ENCODE data around the gene MIEN1.
"Not testable (repeated sequence)": the region's sequence is repeated elsewhere in the genome, so short reads cannot be mapped to it uniquely, and the experiment has no call there.

Gene MIEN1

DNA sequence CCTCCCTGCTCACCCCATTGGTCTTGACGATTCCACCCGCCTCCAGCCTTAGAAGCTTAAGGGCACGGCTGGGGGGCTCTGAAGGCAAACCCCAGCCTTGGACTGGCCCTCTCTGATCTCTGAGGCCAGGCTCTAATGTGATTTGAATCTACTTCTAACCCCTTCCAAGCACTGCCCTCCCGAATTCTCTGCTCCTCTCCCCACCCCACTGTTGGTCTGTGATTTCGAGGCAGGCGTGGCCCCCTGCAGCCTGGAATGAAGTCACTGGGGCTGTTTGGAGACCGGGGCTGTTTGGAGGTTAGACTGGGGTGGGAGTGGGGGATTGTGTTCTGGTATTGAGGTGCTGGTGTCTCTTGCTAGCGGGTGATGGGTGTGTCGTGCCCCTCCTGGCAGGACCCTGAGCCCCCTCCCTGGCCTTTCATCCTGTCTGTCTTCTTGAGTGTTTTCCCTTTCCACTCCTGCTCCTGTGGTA lies 9.6 kb upstream of the MIEN1 start:
- DNase-seq (ENCODE audit: low read depth), result no peak

- DNase-seq (ENCODE audit: low read depth), result no peak
Measured at GRCh38 chr17:39738983-39739884, 8.9 kb upstream of the MIEN1 start.

- DNase-seq (ENCODE audit: low read depth), result no peak
Measured at GRCh38 chr17:39738568-39738901, 8.2 kb upstream of the MIEN1 start.

DNA sequence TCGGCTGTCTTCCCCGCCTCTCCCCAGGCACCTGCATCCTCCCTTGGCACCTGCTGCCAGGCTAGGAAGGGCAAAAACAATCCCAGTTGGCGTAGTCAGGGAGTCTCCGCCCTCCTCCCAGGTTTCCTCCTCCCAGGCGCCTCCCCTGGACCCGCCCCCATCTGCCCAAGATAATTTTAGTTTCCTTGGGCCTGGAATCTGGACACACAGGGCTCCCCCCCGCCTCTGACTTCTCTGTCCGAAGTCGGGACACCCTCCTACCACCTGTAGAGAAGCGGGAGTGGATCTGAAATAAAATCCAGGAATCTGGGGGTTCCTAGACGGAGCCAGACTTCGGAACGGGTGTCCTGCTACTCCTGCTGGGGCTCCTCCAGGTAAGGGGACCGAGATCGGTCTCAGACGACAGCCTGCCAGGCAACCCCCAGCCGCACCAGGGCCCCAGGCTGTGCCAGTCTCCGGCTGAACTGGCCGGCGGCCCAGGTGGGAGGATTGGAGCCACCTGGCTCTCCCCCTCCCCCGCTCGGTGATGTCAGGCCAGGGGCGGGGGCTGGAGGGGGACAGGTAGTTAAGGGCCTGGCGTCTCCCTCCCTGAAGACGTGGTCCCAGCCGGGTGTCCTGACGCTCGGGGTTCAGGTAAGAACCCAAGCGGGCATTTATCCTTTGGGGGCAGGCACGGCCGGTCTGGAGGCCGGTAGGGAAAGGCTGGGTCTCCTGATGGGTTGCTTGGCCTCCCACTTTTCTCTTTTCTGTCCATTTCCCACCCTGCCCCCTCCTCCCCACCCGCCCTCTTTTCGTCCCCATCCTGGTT lies 7.6 kb upstream of the MIEN1 start, which contains the start of gene GRB7:
Gene GRB7 (plus strand): TSS at position 179 of the 808 bp plus-strand sequence. CDS start 4,364 bp downstream, outside the sequence.
- no peak for DNase-seq (ENCODE audit: low read depth)

- no peak for DNase-seq (ENCODE audit: low read depth)
Measured at GRCh38 chr17:39737206-39737759, 7.0 kb upstream of the MIEN1 start.

- DNase-seq (ENCODE audit: low read depth), result no peak
Measured at GRCh38 chr17:39736319-39737165, 6.2 kb upstream of the MIEN1 start.

GRCh38 chr17:39735882-39736281 lies 5.5 kb upstream of the MIEN1 start:
- DNase-seq (ENCODE audit: low read depth), result no peak

DNA sequence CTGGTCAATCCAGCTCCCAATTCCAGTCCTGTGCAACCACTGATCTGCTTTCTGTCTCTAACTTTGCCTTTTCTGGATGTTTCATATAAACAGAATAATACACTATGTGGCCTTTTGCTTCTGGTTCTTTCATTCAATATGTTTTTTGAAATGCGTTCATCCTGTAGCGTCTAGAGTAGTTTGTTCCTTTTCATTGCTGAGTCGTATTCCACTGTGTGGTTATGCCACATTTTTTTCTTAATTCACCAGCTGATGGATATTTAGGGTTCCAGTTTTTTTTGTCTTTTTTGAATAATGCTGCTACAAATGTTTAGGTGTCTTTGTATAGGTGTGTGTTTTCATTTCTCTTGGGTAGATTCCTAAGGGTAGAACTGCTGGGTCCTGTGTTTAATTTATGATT lies 2.3 kb upstream of the MIEN1 start:
- no peak for DNase-seq (ENCODE audit: low read depth)

DNA sequence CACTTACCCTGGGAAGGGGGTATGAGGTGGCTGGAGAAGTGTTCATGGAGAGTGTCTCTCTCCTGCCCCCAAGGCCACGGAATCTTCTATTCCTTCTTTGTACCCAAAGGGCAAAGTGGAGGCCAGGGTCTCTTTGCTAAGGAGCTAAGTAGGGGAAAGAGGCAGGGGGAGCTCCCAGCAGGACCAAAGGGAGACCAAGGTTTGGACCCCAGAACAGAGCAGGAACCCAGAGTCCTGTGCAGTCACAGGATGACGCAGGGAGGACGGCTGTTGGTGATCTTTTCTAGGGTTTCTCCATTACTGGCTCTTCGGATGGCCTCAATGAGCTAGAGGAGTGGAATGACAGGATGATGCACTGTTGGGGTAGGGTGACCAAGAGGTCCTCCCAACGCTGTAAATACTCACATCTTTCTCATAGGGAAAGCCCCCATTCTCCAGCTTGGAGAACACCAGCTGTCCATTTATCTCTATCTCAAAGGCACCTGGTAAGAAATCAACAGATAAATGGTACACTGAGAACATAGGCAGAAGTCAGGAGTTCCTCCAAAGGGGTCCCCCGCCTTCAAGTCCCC lies 966 bp downstream of the MIEN1 start:
- DNase-seq (ENCODE audit: low read depth), result no peak

GRCh38 chr17:39727556-39727955 lies 2.8 kb downstream of the MIEN1 start:
- DNase-seq (ENCODE audit: low read depth), result no peak

GRCh38 chr17:39726617-39727016 lies 3.7 kb downstream of the MIEN1 start:
- DNase-seq (ENCODE audit: low read depth), result no peak

GRCh38 chr17:39725923-39726322 lies 4.4 kb downstream of the MIEN1 start:
- DNase-seq (ENCODE audit: low read depth), result not testable (repeated sequence)

DNA sequence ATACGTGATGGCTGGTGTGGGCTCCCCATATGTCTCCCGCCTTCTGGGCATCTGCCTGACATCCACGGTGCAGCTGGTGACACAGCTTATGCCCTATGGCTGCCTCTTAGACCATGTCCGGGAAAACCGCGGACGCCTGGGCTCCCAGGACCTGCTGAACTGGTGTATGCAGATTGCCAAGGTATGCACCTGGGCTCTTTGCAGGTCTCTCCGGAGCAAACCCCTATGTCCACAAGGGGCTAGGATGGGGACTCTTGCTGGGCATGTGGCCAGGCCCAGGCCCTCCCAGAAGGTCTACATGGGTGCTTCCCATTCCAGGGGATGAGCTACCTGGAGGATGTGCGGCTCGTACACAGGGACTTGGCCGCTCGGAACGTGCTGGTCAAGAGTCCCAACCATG lies 5.6 kb downstream of the MIEN1 start:
- DNase-seq (ENCODE audit: low read depth), result no peak

DNA sequence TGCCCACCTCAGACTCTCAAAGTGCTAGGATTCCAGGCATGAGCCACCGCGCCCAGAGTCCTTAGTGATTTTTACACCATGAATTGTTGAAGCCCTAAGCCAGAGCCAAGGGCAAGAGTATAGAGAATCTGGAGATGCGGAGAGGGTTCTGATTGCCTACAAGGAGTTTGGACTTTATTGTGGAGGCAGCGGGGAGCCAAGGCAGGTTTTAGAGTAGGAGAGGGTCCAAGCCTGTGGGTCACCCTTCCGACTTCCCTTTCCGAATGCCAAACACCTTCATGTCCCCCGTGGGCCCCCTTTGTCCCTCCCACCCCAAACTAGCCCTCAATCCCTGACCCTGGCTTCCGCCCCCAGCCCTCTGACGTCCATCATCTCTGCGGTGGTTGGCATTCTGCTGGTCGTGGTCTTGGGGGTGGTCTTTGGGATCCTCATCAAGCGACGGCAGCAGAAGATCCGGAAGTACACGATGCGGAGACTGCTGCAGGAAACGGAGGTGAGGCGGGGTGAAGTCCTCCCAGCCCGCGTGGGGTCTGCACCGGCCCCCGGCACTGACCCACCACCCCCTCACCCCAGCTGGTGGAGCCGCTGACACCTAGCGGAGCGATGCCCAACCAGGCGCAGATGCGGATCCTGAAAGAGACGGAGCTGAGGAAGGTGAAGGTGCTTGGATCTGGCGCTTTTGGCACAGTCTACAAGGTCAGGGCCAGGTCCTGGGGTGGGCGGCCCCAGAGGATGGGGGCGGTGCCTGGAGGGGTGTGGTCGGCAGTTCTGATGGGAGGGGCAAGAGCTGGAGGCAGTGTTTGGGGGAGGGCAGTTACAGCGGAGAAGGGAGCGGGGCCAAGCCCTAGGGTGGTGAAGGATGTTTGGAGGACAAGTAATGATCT lies 7.1 kb downstream of the MIEN1 start:
- no peak for DNase-seq (ENCODE audit: low read depth)

DNA sequence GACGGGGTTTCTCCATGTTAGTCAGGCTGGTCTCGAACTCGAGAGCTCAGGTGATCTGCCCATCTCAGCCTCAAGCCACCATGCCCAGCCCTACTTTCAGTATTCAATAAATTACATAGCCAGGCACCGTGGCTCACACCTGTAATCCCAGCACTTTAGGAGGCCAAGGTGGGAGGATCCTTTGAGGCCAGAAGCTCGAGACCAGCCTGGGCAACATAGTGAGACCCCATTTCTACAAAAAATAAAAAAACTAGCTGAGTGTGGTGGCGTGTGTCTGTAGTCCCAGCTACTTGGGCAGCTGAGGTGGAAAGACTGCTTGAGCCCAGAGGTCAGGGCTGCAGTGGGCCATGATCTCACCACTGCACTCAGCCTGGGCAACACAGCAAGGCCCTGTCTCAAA lies 8.2 kb downstream of the MIEN1 start:
- no peak for DNase-seq (ENCODE audit: low read depth)

DNA sequence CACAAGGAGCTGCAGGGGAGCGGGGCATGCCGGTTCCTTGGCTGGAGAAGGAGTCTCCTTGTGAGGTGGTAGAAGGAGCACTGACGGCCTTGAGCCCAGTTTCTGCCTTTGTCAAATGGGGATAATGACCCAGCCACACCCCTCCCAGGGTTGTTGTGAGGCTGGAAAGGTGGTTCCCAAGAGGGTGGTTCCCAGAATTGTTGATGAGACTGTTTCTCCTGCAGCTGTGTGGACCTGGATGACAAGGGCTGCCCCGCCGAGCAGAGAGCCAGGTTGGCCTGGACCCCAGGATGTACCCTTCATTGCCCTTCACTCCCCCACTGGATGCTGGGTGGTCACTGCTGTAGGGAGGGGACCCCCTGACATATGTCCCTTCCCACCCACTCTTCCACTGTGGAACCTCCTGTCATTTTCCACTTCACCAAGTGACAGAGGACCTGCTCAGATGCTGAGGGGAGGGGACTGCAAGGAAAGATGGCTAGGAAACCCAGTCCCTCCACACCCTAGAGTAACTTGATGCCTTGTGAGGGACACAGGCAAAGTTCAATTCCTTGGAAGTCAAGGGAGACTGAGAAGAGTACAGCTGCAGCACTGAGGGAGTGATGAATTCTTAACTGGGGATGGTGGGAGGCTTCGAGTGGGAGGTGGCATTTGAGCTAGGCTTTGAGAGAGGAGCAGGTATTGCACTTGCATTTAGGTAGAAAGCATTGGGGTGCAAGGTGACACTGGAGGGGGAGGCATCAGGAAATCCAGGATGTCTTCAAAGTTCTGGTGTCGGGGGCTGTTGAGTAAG lies 10.6 kb downstream of the MIEN1 start:
- DNase-seq (ENCODE audit: low read depth), result no peak

DNA sequence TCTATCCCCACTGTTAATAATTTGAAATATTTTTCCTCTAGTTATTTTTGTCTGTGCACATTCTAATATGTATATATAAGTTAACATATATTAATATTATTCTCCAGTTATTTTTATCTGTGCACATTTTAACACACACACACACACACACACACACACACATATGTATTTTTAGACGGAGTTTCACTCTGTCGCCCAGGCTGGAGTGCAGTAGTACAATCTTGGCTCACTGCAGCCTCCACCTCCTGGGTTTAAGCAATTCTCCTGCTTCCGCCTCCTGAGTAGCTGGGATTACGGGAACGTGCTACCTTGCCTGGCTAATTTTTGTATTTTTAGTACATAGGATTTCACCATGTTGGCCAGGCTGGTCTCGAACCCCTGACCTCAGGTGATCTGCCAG lies 12.7 kb downstream of the MIEN1 start:
- no peak for DNase-seq (ENCODE audit: low read depth)

DNA sequence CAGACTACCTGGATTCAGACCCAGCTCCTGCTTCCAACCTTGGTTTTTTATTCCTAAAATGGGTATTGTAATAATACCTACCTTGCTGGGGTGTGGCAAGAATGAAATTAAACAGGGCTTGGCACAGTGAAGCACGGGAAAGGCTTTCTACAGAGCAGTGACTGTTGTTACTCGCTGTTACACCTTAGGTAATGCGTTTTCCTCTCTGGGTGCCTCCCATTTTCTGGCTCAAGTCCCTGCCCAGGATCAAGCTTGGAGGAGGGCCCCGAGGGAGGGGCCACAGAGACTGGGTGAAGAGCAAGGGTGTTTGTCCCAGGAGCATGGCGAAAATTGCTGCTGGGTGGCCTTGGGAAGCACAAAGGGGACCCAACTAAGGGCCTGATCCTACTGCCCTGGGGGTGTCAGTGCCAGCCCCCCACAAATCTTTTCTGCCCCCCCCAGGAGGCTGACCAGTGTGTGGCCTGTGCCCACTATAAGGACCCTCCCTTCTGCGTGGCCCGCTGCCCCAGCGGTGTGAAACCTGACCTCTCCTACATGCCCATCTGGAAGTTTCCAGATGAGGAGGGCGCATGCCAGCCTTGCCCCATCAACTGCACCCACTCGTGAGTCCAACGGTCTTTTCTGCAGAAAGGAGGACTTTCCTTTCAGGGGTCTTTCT lies 13.3 kb downstream of the MIEN1 start:
- DNase-seq (ENCODE audit: low read depth), result no peak

Measured in activated T-helper 1 cell treated with Interleukin-2 at 50 U/mL for 16 hours (primary cell).